OCI-LY7 (cell line): Measurements from ENCODE around the gene NOP16.

Source experiments
- EZH2phosphoT487 ChIP-seq: fragments of 200-600 bp; sonication (generic); IDR thresholded peaks from 2 replicates; pipeline ENCODE4 v1.6.1; 2018; ENCODE audit warnings: low read depth, borderline replicate concordance, mild to moderate bottlenecking, mixed run types, antibody characterized with exemption, low read length, moderate library complexity, mixed read lengths
- TF ChIP-seq, protein P1 (sequence below): fragments of 200-600 bp; sonication (generic); conservative IDR thresholded peaks from 2 replicates; pipeline ENCODE4 v1.5.1; 2014; ENCODE audit warnings: mild to moderate bottlenecking, antibody characterized with exemption, low read length, moderate library complexity, mixed read lengths

DNA sequence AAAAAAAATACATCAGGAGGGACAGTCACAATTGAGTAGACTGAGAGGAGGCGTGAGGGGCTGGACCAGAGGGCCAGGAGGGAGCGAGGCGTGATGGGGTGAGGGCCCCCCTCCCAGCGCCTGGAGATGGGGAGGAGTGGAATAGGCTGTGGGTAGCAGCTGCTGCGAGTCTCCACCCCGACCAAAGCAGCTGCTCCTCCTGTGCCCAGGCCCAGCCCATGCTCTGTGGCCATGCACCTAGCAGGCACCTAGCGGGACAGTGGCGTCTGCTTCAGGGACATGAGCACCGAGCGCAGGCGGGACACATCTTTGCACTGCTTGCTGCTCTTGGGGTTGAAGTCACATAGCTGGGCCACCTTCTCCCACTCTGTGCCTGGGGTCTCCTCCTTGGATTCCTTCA is 4.1 kb upstream of the NOP16 start:
- no peak for TF ChIP-seq EZH2phosphoT487
- TF ChIP-seq, protein P1, sequence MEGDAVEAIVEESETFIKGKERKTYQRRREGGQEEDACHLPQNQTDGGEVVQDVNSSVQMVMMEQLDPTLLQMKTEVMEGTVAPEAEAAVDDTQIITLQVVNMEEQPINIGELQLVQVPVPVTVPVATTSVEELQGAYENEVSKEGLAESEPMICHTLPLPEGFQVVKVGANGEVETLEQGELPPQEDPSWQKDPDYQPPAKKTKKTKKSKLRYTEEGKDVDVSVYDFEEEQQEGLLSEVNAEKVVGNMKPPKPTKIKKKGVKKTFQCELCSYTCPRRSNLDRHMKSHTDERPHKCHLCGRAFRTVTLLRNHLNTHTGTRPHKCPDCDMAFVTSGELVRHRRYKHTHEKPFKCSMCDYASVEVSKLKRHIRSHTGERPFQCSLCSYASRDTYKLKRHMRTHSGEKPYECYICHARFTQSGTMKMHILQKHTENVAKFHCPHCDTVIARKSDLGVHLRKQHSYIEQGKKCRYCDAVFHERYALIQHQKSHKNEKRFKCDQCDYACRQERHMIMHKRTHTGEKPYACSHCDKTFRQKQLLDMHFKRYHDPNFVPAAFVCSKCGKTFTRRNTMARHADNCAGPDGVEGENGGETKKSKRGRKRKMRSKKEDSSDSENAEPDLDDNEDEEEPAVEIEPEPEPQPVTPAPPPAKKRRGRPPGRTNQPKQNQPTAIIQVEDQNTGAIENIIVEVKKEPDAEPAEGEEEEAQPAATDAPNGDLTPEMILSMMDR = no peak
